A673 (cell line): Measurements from ENCODE around the gene SOX4. TPM values are rescaled to one million over a fixed set of nuclear protein-coding genes. Genes with fewer than 3 reads are reported as not detected.

Experiments
- BruUV-seq: library from RNA; stranded (reverse); fragments of 400-500 nt; replicated peaks from 2 replicates; lab custom pipeline; 2021; lab: Mats Ljungman, UMichigan
- CTCF ChIA-PET: fragments of 300-600 bp; sonication (Branson Sonifier 250); formaldehyde crosslinking; loops from one replicate; lab custom pipeline; 2022; ENCODE audit warnings: antibody characterized with exemption; lab: Charles Lee
- POLR2A ChIA-PET: fragments of 300-600 bp; sonication (Branson Sonifier 250); formaldehyde crosslinking; loops from one replicate; lab custom pipeline; 2022; ENCODE audit warnings: antibody characterized with exemption; ENCODE audit not compliant: low non-redundant PET; lab: Charles Lee
- DNase-seq: peaks from one replicate; pipeline ENCODE4 v3.0.0-alpha.2; 2015; ENCODE audit warnings: low spot score
- H3K27ac ChIP-seq: fragments of 200-600 bp; sonication (generic); 2 replicates; pipeline ENCODE4 v1.5.1; 2016; ENCODE audit warnings: mixed run types, low read depth, mild to moderate bottlenecking, mixed read lengths, antibody characterized with exemption, low read length; ENCODE audit not compliant: poor library complexity, severe bottlenecking
- H3K27me3 ChIP-seq: fragments of 200-600 bp; sonication (generic); replicated peaks from 2 replicates; pipeline ENCODE4 v1.6.1; 2017; ENCODE audit warnings: mixed run types, low read depth, mild to moderate bottlenecking, mixed read lengths, antibody characterized with exemption, low read length; ENCODE audit not compliant: insufficient read depth, poor library complexity
- H3K36me3 ChIP-seq: fragments of 200-600 bp; sonication (generic); 2 replicates; pipeline ENCODE4 v1.6.1; 2016; ENCODE audit warnings: mixed run types, mild to moderate bottlenecking, mixed read lengths, antibody characterized with exemption, low read length; ENCODE audit not compliant: insufficient read depth, poor library complexity, severe bottlenecking
- H3K4me1 ChIP-seq: fragments of 200-600 bp; sonication (generic); 2 replicates; pipeline ENCODE4 v1.6.1; 2017; ENCODE audit warnings: mixed run types, mild to moderate bottlenecking, mixed read lengths, antibody characterized with exemption, low read length; ENCODE audit not compliant: insufficient read depth, poor library complexity, severe bottlenecking
- H3K4me3 ChIP-seq: fragments of 200-600 bp; sonication (generic); 2 replicates; pipeline ENCODE4 v1.5.1; 2016; ENCODE audit warnings: low read depth, mixed run types, mild to moderate bottlenecking, mixed read lengths, low read length; ENCODE audit not compliant: poor library complexity, severe bottlenecking
- H3K9me3 ChIP-seq: fragments of 200-600 bp; sonication (generic); 2 replicates; pipeline ENCODE4 v1.6.1; 2016; ENCODE audit warnings: mixed run types, low read depth, mild to moderate bottlenecking, mixed read lengths, antibody characterized with exemption, low read length; ENCODE audit not compliant: poor library complexity, severe bottlenecking
- EZH2 ChIP-seq: fragments of 200-600 bp; sonication (generic); IDR thresholded peaks from 2 replicates; pipeline ENCODE4 v1.6.1; 2017; ENCODE audit warnings: borderline replicate concordance, low read depth, mild to moderate bottlenecking, mixed read lengths, antibody characterized with exemption, low read length; ENCODE audit not compliant: poor library complexity, severe bottlenecking
- intact Hi-C: fragments of 100-400 bp; cut with micrococcal nuclease; formaldehyde crosslinking; loops from one replicate; pipeline ENCODE4 v1.10.0; 2022; ENCODE audit not compliant: unreplicated experiment
- total RNA-seq: library from RNA; stranded (reverse); gene quantifications from 2 replicates; pipeline ENCODE4 v1.2.3, GENCODE V29; 2021
- TF ChIP-seq, protein P1 (sequence below): fragments of 300-800, 200-600 bp; sonication (generic); conservative IDR thresholded peaks from 2 replicates; pipeline ENCODE4 v1.5.1; 2017; ENCODE audit warnings: low read depth, mild to moderate bottlenecking, antibody characterized with exemption, low read length, moderate library complexity, mixed read lengths

The SOX4 gene
- total RNA-seq, 1 experiment from 2014 or later = 59.4 TPM

DNA sequence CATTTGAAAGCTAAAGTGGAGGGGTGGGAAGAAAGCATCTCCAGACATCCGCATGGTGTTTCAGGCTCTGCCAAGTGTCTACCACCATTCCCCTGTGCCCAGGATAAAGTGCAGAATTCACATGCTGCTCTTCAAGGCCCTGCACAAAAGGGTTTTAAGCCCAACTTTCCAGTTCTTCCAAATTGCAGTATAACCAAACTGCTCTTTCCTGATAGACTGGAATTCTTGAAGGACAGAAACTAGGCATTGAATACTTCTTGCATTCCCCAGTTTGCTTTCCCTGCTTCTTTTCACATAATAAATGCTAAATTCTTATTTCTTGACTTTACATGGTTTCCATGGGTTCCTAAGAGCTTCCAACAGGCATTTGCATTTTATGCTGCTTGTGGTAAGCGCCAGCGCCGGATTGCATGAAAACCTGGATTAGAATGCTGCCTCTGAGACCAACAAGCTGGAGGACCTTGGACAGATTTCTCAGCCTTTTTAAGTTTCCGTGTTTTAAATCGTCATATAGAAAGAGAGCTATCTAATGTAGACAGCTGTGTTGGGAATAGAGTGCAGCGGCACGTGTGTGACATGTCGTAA is 7.9 kb downstream of the SOX4 start:
- BruUV-seq = no TSS peak
- no peak overlapping the region for H3K4me3 ChIP-seq
- no peak overlapping the region for H3K27ac ChIP-seq
- POLR2A ChIA-PET = no interaction called here
- H3K36me3 ChIP-seq = peaks cover 28% of the 10 kb centered on the region
- peaks cover 28% of the 10 kb centered on the region for H3K4me1 ChIP-seq
- H3K9me3 ChIP-seq = no peaks in the 10 kb centered on the region
- no peak for DNase-seq
- TF ChIP-seq, protein P1, sequence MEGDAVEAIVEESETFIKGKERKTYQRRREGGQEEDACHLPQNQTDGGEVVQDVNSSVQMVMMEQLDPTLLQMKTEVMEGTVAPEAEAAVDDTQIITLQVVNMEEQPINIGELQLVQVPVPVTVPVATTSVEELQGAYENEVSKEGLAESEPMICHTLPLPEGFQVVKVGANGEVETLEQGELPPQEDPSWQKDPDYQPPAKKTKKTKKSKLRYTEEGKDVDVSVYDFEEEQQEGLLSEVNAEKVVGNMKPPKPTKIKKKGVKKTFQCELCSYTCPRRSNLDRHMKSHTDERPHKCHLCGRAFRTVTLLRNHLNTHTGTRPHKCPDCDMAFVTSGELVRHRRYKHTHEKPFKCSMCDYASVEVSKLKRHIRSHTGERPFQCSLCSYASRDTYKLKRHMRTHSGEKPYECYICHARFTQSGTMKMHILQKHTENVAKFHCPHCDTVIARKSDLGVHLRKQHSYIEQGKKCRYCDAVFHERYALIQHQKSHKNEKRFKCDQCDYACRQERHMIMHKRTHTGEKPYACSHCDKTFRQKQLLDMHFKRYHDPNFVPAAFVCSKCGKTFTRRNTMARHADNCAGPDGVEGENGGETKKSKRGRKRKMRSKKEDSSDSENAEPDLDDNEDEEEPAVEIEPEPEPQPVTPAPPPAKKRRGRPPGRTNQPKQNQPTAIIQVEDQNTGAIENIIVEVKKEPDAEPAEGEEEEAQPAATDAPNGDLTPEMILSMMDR = no peak
- intact Hi-C loops = no loop called here
- no peaks in the 10 kb centered on the region for H3K27me3 ChIP-seq
- CTCF ChIA-PET = no interaction called here

DNA sequence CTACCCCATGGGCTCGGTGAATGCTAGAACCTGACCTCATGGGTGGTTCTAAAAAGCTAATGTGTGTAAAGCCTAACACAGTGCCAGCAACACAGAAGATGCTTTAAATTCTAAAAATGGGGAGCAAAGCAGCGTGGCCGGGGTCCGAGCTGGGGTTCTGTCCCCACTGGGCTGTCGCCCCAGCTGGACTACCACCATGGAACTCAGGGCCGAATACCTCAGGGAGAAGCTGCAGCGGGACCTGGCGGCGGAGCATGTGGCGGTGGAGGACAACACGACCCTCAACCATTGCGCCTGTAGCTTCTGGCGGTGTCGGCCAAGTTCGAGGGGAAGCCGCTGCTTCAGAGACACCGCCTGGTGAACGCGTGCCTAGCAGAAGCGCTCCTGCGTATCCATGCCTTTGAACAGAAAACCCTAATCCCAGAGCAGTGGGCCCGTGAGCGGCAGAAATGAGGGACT is 8.4 kb downstream of the SOX4 start:
- peaks cover 28% of the 10 kb centered on the region for H3K4me1 ChIP-seq
- TF ChIP-seq, protein P1 = no peak
- TF ChIP-seq EZH2 = no peak
- H3K4me3 ChIP-seq = no peak overlapping the region
- intact Hi-C loops = no loop called here
- H3K9me3 ChIP-seq = no peaks in the 10 kb centered on the region
- peaks cover 28% of the 10 kb centered on the region for H3K36me3 ChIP-seq
- no peak for DNase-seq
- POLR2A ChIA-PET = no interaction called here
- BruUV-seq = no TSS peak
- H3K27me3 ChIP-seq = no peaks in the 10 kb centered on the region
- H3K27ac ChIP-seq = no peak overlapping the region
- CTCF ChIA-PET = no interaction called here

DNA sequence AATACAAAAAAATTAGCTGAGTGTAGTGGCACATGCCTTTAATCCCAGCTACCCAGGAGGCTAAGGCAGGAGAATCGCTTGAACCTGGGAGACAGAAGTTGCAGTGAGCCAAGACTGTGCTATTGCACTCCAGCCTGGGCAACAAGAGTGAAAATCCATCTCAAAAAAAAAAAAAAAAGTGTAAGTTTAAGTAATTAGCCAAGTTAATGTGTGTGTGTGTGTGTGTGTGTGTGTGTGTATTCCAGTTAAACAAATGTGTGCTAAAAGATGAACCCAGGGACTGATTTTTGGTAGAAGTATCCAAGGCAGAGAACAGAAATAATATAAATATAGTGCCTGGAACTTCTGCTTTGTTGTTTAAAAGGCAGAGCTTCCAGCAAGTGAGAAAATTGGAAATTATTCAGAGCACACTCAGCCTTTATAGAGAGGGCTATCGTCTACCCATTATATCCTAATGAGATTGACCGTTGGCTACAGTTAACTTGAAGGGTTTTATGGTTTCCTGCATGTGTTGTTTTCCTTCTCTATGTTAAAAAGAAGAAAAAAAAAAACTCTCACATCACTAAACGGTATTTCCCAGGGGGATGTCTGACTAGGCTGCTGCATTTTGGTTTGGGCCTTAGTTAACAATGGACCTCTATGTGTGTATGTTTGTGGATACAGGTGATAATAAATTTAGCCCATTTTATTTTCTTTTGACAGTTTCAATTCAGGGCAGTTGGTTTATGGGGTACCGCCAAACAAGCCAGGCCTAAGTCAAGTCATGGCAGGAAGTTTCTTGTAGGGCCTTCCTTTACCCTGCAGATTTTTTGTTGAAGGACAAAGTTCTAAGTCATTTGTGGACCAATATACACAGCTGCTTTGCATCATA is 9.8 kb downstream of the SOX4 start:
- POLR2A ChIA-PET = no interaction called here

More for the DNA sequence above, 9.8 kb downstream of the SOX4 start:
- peaks cover 15% of the 10 kb centered on the region for H3K36me3 ChIP-seq
- DNase-seq = peak; percentile 53
- no peaks in the 10 kb centered on the region for H3K9me3 ChIP-seq
- TF ChIP-seq, protein P1 = no peak
- TF ChIP-seq EZH2 = no peak
- H3K4me1 ChIP-seq = peaks cover 20% of the 10 kb centered on the region
- no peaks in the 10 kb centered on the region for H3K27me3 ChIP-seq
- no peak overlapping the region for H3K4me3 ChIP-seq
- CTCF ChIA-PET = no interaction called here
- H3K27ac ChIP-seq = no peak overlapping the region
- BruUV-seq = no TSS peak
- intact Hi-C loops = no loop called here
